ENCODE results near the gene CLSTN1. TPM values are rescaled to one million over a fixed set of nuclear protein-coding genes. Genes with fewer than 3 reads are reported as not detected.
"Not testable (repeated sequence)": the region's sequence is repeated elsewhere in the genome, so short reads cannot be mapped to it uniquely, and the experiment has no call there.

CLSTN1 gene
- total and polyA plus RNA-seq, 10 donors: 28.8 to 70.7 (median 60.5) TPM

GRCh38 chr1:9767964-9768668 lies 55.6 kb downstream of the CLSTN1 start:
- TF ChIP-seq POLR2AphosphoS5 (IDR thresholded peaks at IDR 0.05) (no peak), POLR2A (IDR thresholded peaks at IDR 0.05) (no peak), CTCF (IDR thresholded peaks at IDR 0.05 in 8 of 11, conservative IDR thresholded peaks at IDR 0.05 in 3 of 11) (no peak)
- intact Hi-C loops (cut with DNase I; ENCODE audit: low total_unique reads): no loop called here
- peak; percentile 43 for DNase-seq
- H3K4me3 ChIP-seq: no peak overlapping the region
- peaks cover 0 to 16% (median 0%) of the 10 kb centered on the region in 6 donors for H3K4me1 ChIP-seq
- 88 to 96% (median 94%) methylated on average over 19 to 24 of the region's 24 CpGs for WGBS, 5 donors
- no peak overlapping the region for H3K27ac ChIP-seq
- no peaks in the 10 kb centered on the region for H3K9me3 ChIP-seq
- H3K27me3 ChIP-seq (replicated peaks in 1 of 7): no peaks in the 10 kb centered on the region
- H3K36me3 ChIP-seq: peaks cover 0 to 35% (median 11%) of the 10 kb centered on the region in 6 donors

GRCh38 chr1:9766759-9767442 lies 56.9 kb downstream of the CLSTN1 start:
- intact Hi-C loops (cut with DNase I; ENCODE audit: low total_unique reads): no loop called here
- Histone ChIP-seq H3K27me3 (replicated peaks in 1 of 7) (no peaks in the 10 kb centered on the region), H3K4me3 (no peak overlapping the region), H3K4me1 (peaks cover 0 to 16% (median 0%) of the 10 kb centered on the region in 6 donors), H3K9me3 (no peaks in the 10 kb centered on the region), H3K27ac (no peak overlapping the region), H3K36me3 (peaks cover 0 to 35% (median 0%) of the 10 kb centered on the region in 6 donors)
- TF ChIP-seq POLR2A (IDR thresholded peaks at IDR 0.05): no peak
- no peak for TF ChIP-seq POLR2AphosphoS5 (IDR thresholded peaks at IDR 0.05)
- TF ChIP-seq CTCF (IDR thresholded peaks at IDR 0.05 in 8 of 11, conservative IDR thresholded peaks at IDR 0.05 in 3 of 11): no peak
- WGBS, 5 donors: 96 to 99% (median 96%) methylated on average over 15 of the region's 15 CpGs
- DNase-seq: peak; percentile 27

GRCh38 chr1:9764550-9764949 lies 59.2 kb downstream of the CLSTN1 start:
- Histone ChIP-seq H3K27me3 (replicated peaks in 1 of 7) (no peaks in the 10 kb centered on the region), H3K4me1 (peaks cover 0 to 23% (median 2%) of the 10 kb centered on the region in 6 donors), H3K36me3 (peaks cover 0 to 25% (median 0%) of the 10 kb centered on the region in 6 donors), H3K4me3 (no peak overlapping the region), H3K9me3 (no peaks in the 10 kb centered on the region), H3K27ac (no peak overlapping the region)
- no peak for TF ChIP-seq CTCF (IDR thresholded peaks at IDR 0.05 in 8 of 11, conservative IDR thresholded peaks at IDR 0.05 in 3 of 11)
- no peak for TF ChIP-seq POLR2AphosphoS5 (IDR thresholded peaks at IDR 0.05)
- TF ChIP-seq POLR2A (IDR thresholded peaks at IDR 0.05): no peak
- intact Hi-C loops (cut with DNase I; ENCODE audit: low total_unique reads): no loop called here
- 69 to 85% (median 73%) methylated on average over 3 of the region's 3 CpGs for WGBS, 5 donors
- DNase-seq: no peak

GRCh38 chr1:9763914-9764313 lies 59.9 kb downstream of the CLSTN1 start:
- Histone ChIP-seq H3K9me3 (no peaks in the 10 kb centered on the region), H3K36me3 (peaks cover 0 to 25% (median 0%) of the 10 kb centered on the region in 6 donors), H3K4me1 (peaks cover 0 to 29% (median 2%) of the 10 kb centered on the region in 6 donors), H3K27me3 (replicated peaks in 1 of 7) (no peaks in the 10 kb centered on the region), H3K4me3 (no peak overlapping the region), H3K27ac (no peak overlapping the region)
- DNase-seq: peak; percentile 4
- WGBS, 5 donors: 78 to 95% (median 88%) methylated on average over 2 of the region's 2 CpGs
- intact Hi-C loops (cut with DNase I; ENCODE audit: low total_unique reads): no loop called here
- TF ChIP-seq POLR2A (IDR thresholded peaks at IDR 0.05): no peak
- TF ChIP-seq CTCF (IDR thresholded peaks at IDR 0.05 in 8 of 11, conservative IDR thresholded peaks at IDR 0.05 in 3 of 11): no peak
- TF ChIP-seq POLR2AphosphoS5 (IDR thresholded peaks at IDR 0.05): no peak

GRCh38 chr1:9762446-9762845 lies 61.3 kb downstream of the CLSTN1 start:
- peaks cover 0 to 25% (median 0%) of the 10 kb centered on the region in 6 donors for H3K36me3 ChIP-seq
- H3K4me3 ChIP-seq; intact Hi-C loops (cut with DNase I; ENCODE audit: low total_unique reads); H3K27ac ChIP-seq; H3K9me3 ChIP-seq; H3K27me3 ChIP-seq (replicated peaks in 1 of 7): not testable (repeated sequence)
- WGBS, 5 donors: 78 to 87% (median 81%) methylated on average over 24 to 25 of the region's 25 CpGs
- peaks cover 0 to 29% (median 2%) of the 10 kb centered on the region in 6 donors for H3K4me1 ChIP-seq
- DNase-seq: peak; percentile 36

All from spleen (tissue), 11 donors.